Panc1 (cell line): ENCODE data around the gene UGT1A10. TPM values are rescaled to one million over a fixed set of nuclear protein-coding genes. Genes with fewer than 3 reads are reported as not detected.

Experiments used
- ATAC-seq: fragments of 200-7000 bp; cut with Tn5 transposase; 2 replicates; pipeline ENCODE4 v1.9.1; 2020; ENCODE audit warnings: mild to moderate bottlenecking, moderate library complexity
- BruUV-seq: library from RNA; stranded (reverse); fragments of 400-500 nt; replicated peaks from 2 replicates; lab custom pipeline; 2021; lab: Mats Ljungman, UMichigan
- CTCF ChIA-PET: fragments of 300-600 bp; sonication (Branson Sonifier 250); formaldehyde crosslinking; loops from one replicate; lab custom pipeline; 2022; ENCODE audit warnings: antibody characterized with exemption; lab: Charles Lee
- POLR2A ChIA-PET: fragments of 300-600 bp; sonication (Branson Sonifier 250); formaldehyde crosslinking; loops from one replicate; lab custom pipeline; 2022; ENCODE audit warnings: antibody characterized with exemption; lab: Charles Lee
- DNase-seq: peaks from one replicate; pipeline ENCODE4 v3.0.0-alpha.2; 2010; ENCODE audit warnings: low read depth, low spot score
- H3K27ac ChIP-seq: 2 replicates; pipeline ENCODE4 v1.5.1; 2011; ENCODE audit warnings: mild to moderate bottlenecking, low read length, inconsistent platforms
- H3K27me3 ChIP-seq: fragments of 200-500 bp; sonication (Bioruptor generic); 2 replicates; pipeline ENCODE4 v1.6.0; 2014; ENCODE audit warnings: low read length, inconsistent platforms; ENCODE audit not compliant: control insufficient read depth, insufficient read depth
- H3K36me3 ChIP-seq: fragments of 200-500 bp; sonication (Bioruptor generic); 2 replicates; pipeline ENCODE4 v1.5.1; 2014; ENCODE audit warnings: inconsistent platforms, mild to moderate bottlenecking, low read length, moderate library complexity; ENCODE audit not compliant: control insufficient read depth, insufficient read depth
- H3K4me1 ChIP-seq: 2 replicates; pipeline ENCODE4 v1.5.1; 2011; ENCODE audit warnings: inconsistent platforms, mild to moderate bottlenecking, low read length, moderate library complexity; ENCODE audit not compliant: control insufficient read depth, insufficient read depth
- H3K4me3 ChIP-seq, 2 experiments: 2 replicates each; pipeline ENCODE4 v1.5.1; 2011 to 2012; ENCODE audit warnings: low read depth in 2 of 2, low read length in 2 of 2, mild to moderate bottlenecking in 2 of 2, inconsistent platforms in 1 of 2, moderate library complexity in 1 of 2
- H3K9me3 ChIP-seq: fragments of 200-500 bp; sonication (Bioruptor generic); 2 replicates; pipeline ENCODE4 v1.5.1; 2014; ENCODE audit warnings: low read depth, mild to moderate bottlenecking, inconsistent platforms, low read length, moderate library complexity; ENCODE audit not compliant: control insufficient read depth, insufficient read depth
- CTCF ChIP-seq: fragments of 450-650 bp; IDR thresholded peaks from 2 replicates; pipeline ENCODE4 v1.5.1; 2017; ENCODE audit warnings: mild to moderate bottlenecking
- POLR2AphosphoS5 ChIP-seq: IDR thresholded peaks from 2 replicates; pipeline ENCODE4 v1.6.1; 2012; ENCODE audit warnings: mild to moderate bottlenecking, low read depth, low read length, moderate library complexity
- SIN3A ChIP-seq: IDR thresholded peaks from 2 replicates; pipeline ENCODE4 v1.6.1; 2012; ENCODE audit warnings: low read depth, mild to moderate bottlenecking, low read length, moderate library complexity, borderline replicate concordance; ENCODE audit not compliant: insufficient read depth
- TCF7L2 ChIP-seq: IDR thresholded peaks from 2 replicates; pipeline ENCODE4 v1.6.1; 2011; ENCODE audit warnings: mild to moderate bottlenecking, low read depth, low read length, inconsistent platforms
- in situ Hi-C: cut with HindIII; loops from 2 replicates; pipeline ENCODE4 v1.10.0; 2016; ENCODE audit warnings: low sequenced_read_pairs, low pct_unique_long_range_greater_than_20kb
- intact Hi-C: fragments of 100-400 bp; cut with micrococcal nuclease; formaldehyde crosslinking; loops from one replicate; pipeline ENCODE4 v1.10.0; 2022; ENCODE audit not compliant: unreplicated experiment
- total RNA-seq: library from RNA; stranded (reverse); gene quantifications from one replicate; pipeline ENCODE4 v1.2.1, GENCODE V29; 2021; ENCODE audit not compliant: unreplicated experiment
- TF ChIP-seq, protein P1 (sequence below), 2 experiments: IDR thresholded peaks; 2 replicates each; pipeline ENCODE4 v1.6.1; 2011 to 2012; ENCODE audit warnings: low read depth in 2 of 2, control low read depth in 1 of 2, low read length in 1 of 2, mild to moderate bottlenecking in 1 of 2, moderate library complexity in 1 of 2; ENCODE audit not compliant: insufficient read depth in 1 of 2

Gene UGT1A10
- total RNA-seq, 1 experiment from 2014 or later = not detected

- DNase-seq (no peak), ATAC-seq (no peak)
- peaks cover 4% of the 10 kb centered on the region for H3K27me3 ChIP-seq
- ChIA-PET POLR2A (interaction anchor here (0.6 kb wide), 1 partner anchor 614 kb away, joined by 12 read pairs; no protein-coding TSS in a partner anchor), CTCF (interaction anchor here (0.6 kb wide), 1 partner anchor 854 kb away, joined by 4 read pairs; no protein-coding TSS in a partner anchor)
- H3K36me3 ChIP-seq = no peaks in the 10 kb centered on the region
- H3K9me3 ChIP-seq = no peaks in the 10 kb centered on the region
- TF ChIP-seq SIN3A (no peak), POLR2AphosphoS5 (no peak), CTCF (no peak), TCF7L2 (no peak)
- TF ChIP-seq, protein P1, sequence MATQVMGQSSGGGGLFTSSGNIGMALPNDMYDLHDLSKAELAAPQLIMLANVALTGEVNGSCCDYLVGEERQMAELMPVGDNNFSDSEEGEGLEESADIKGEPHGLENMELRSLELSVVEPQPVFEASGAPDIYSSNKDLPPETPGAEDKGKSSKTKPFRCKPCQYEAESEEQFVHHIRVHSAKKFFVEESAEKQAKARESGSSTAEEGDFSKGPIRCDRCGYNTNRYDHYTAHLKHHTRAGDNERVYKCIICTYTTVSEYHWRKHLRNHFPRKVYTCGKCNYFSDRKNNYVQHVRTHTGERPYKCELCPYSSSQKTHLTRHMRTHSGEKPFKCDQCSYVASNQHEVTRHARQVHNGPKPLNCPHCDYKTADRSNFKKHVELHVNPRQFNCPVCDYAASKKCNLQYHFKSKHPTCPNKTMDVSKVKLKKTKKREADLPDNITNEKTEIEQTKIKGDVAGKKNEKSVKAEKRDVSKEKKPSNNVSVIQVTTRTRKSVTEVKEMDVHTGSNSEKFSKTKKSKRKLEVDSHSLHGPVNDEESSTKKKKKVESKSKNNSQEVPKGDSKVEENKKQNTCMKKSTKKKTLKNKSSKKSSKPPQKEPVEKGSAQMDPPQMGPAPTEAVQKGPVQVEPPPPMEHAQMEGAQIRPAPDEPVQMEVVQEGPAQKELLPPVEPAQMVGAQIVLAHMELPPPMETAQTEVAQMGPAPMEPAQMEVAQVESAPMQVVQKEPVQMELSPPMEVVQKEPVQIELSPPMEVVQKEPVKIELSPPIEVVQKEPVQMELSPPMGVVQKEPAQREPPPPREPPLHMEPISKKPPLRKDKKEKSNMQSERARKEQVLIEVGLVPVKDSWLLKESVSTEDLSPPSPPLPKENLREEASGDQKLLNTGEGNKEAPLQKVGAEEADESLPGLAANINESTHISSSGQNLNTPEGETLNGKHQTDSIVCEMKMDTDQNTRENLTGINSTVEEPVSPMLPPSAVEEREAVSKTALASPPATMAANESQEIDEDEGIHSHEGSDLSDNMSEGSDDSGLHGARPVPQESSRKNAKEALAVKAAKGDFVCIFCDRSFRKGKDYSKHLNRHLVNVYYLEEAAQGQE (IDR thresholded peaks at IDR 0.05; ENCODE audit: insufficient read depth in 1 of 2, low read depth in 2 of 2, low read length in 1 of 2) = no peak
- in situ Hi-C loops (no loop called here), intact Hi-C loops (no loop called here)
- no peak overlapping the region for H3K27ac ChIP-seq
- no peak overlapping the region for H3K4me3 ChIP-seq
- no peaks in the 10 kb centered on the region for H3K4me1 ChIP-seq
- no TSS peak for BruUV-seq
Observed at GRCh38 chr2:233602076-233602475, 34.2 kb upstream of the UGT1A10 start.

- no TSS peak for BruUV-seq
- H3K4me3 ChIP-seq = no peak overlapping the region
- TF ChIP-seq, protein P1 (IDR thresholded peaks at IDR 0.05; ENCODE audit: insufficient read depth in 1 of 2, low read depth in 2 of 2, low read length in 1 of 2) = no peak
- no peak for TF ChIP-seq SIN3A
- TF ChIP-seq POLR2AphosphoS5 = no peak
- TF ChIP-seq TCF7L2 = no peak
- TF ChIP-seq CTCF = no peak
- H3K27ac ChIP-seq = no peak overlapping the region
- in situ Hi-C loops = no loop called here
- ATAC-seq (no peak), DNase-seq (no peak)
- no peaks in the 10 kb centered on the region for H3K4me1 ChIP-seq
- intact Hi-C loops = no loop called here
- H3K27me3 ChIP-seq = peaks cover 4% of the 10 kb centered on the region
- CTCF ChIA-PET = no interaction called here
- H3K9me3 ChIP-seq = no peaks in the 10 kb centered on the region
- no peaks in the 10 kb centered on the region for H3K36me3 ChIP-seq
- POLR2A ChIA-PET = no interaction called here
Observed at GRCh38 chr2:233603520-233603919, 32.7 kb upstream of the UGT1A10 start.
